Measurements from ENCODE around the gene ACADVL. TPM values are rescaled to one million over a fixed set of nuclear protein-coding genes. Genes with fewer than 3 reads are reported as not detected.

ACADVL gene
- total RNA-seq, 1 experiment from 2014 or later, result 250 TPM

Small RNAs within 50 kb of the gene (small RNA-seq; reads per million reads assigned to genes)
- 0 to 0.06 reads per million in 2 experiments for gene AC120057.4
- 0.68 to 11.7 reads per million in 2 experiments for gene MIR324
- gene RF00019, result 0 reads per million in 2 experiments

Other genes starting within 250 kb of the ACADVL start
- gene ALOX12, start 223.9 kb upstream of the ACADVL start, total RNA-seq (2014; rRNA removed; shearing (Covaris generic)), result not detected in 2 replicates
- gene RNASEK, start 207.3 kb upstream of the ACADVL start, total RNA-seq (2014; rRNA removed; shearing (Covaris generic)), result 276 and 291 TPM in 2 replicates
- gene BCL6B, start 196.9 kb upstream of the ACADVL start, total RNA-seq (2014; rRNA removed; shearing (Covaris generic)), result not detected in 2 replicates
- gene SLC16A13, start 183.9 kb upstream of the ACADVL start, total RNA-seq (2014; rRNA removed; shearing (Covaris generic)), result 0.49 and 1.2 TPM in 2 replicates
- 0.12 TPM in 1 of 2 replicates, not detected in the other for gene SLC16A11, start 175.8 kb upstream of the ACADVL start, total RNA-seq (2014; rRNA removed; shearing (Covaris generic))
- not detected in 2 replicates for gene CLEC10A, start 139.7 kb upstream of the ACADVL start, total RNA-seq (2014; rRNA removed; shearing (Covaris generic))
- not detected in 2 replicates for gene ASGR2, start 105.1 kb upstream of the ACADVL start, total RNA-seq (2014; rRNA removed; shearing (Covaris generic))
- 0.22 TPM in 1 of 2 replicates, not detected in the other for gene ASGR1, start 40.6 kb upstream of the ACADVL start, total RNA-seq (2014; rRNA removed; shearing (Covaris generic))
- gene DLG4, start 102 bp upstream of the ACADVL start, total RNA-seq (2014; rRNA removed; shearing (Covaris generic)), result 3.6 and 3.7 TPM in 2 replicates
- gene DVL2, start 14.6 kb downstream of the ACADVL start, total RNA-seq (2014; rRNA removed; shearing (Covaris generic)), result 49.5 and 54.9 TPM in 2 replicates
- 32.5 and 38.8 TPM in 2 replicates for gene PHF23, start 19.5 kb downstream of the ACADVL start, total RNA-seq (2014; rRNA removed; shearing (Covaris generic))
- 150 and 175 TPM in 2 replicates for gene GABARAP, start 22.5 kb downstream of the ACADVL start, total RNA-seq (2014; rRNA removed; shearing (Covaris generic))
- 46.9 and 48.4 TPM in 2 replicates for gene CTDNEP1, start 31.8 kb downstream of the ACADVL start, total RNA-seq (2014; rRNA removed; shearing (Covaris generic))
- gene ELP5, start 32.3 kb downstream of the ACADVL start, total RNA-seq (2014; rRNA removed; shearing (Covaris generic)), result 60.6 and 61.4 TPM in 2 replicates
- gene CLDN7, start 42.5 kb downstream of the ACADVL start, total RNA-seq (2014; rRNA removed; shearing (Covaris generic)), result 12.6 and 13.2 TPM in 2 replicates
- gene SLC2A4, start 61.8 kb downstream of the ACADVL start, total RNA-seq (2014; rRNA removed; shearing (Covaris generic)), result not detected in 2 replicates
- gene YBX2, start 74.7 kb downstream of the ACADVL start, total RNA-seq (2014; rRNA removed; shearing (Covaris generic)), result 0.06 and 0.15 TPM in 2 replicates
- gene EIF5A, start 87.7 kb downstream of the ACADVL start, total RNA-seq (2014; rRNA removed; shearing (Covaris generic)), result 659 and 733 TPM in 2 replicates
- gene GPS2, start 95.4 kb downstream of the ACADVL start, total RNA-seq (2014; rRNA removed; shearing (Covaris generic)), result 63.3 and 64.2 TPM in 2 replicates
- 15.0 and 22.7 TPM in 2 replicates for gene NEURL4, start 109.4 kb downstream of the ACADVL start, total RNA-seq (2014; rRNA removed; shearing (Covaris generic))
- 0.02 TPM in 1 of 2 replicates, not detected in the other for gene ACAP1, start 116.6 kb downstream of the ACADVL start, total RNA-seq (2014; rRNA removed; shearing (Covaris generic))
- 5.0 and 6.0 TPM in 2 replicates for gene KCTD11, start 132.2 kb downstream of the ACADVL start, total RNA-seq (2014; rRNA removed; shearing (Covaris generic))
- gene TMEM95, start 135.2 kb downstream of the ACADVL start, total RNA-seq (2014; rRNA removed; shearing (Covaris generic)), result not detected in 2 replicates
- 3.5 and 3.9 TPM in 2 replicates for gene TNK1, start 161.2 kb downstream of the ACADVL start, total RNA-seq (2014; rRNA removed; shearing (Covaris generic))
- 31.3 and 32.4 TPM in 2 replicates for gene PLSCR3, start 174.6 kb downstream of the ACADVL start, total RNA-seq (2014; rRNA removed; shearing (Covaris generic))
- gene TMEM256, start 184.2 kb downstream of the ACADVL start, total RNA-seq (2014; rRNA removed; shearing (Covaris generic)), result 107 and 202 TPM in 2 replicates
- 5.5 and 6.2 TPM in 2 replicates for gene NLGN2, start 187.9 kb downstream of the ACADVL start, total RNA-seq (2014; rRNA removed; shearing (Covaris generic))
- gene SPEM1, start 200.4 kb downstream of the ACADVL start, total RNA-seq (2014; rRNA removed; shearing (Covaris generic)), result not detected in 2 replicates
- not detected in 2 replicates for gene SPEM2, start 205.7 kb downstream of the ACADVL start, total RNA-seq (2014; rRNA removed; shearing (Covaris generic))
- gene SPEM3, start 208.9 kb downstream of the ACADVL start, total RNA-seq (2014; rRNA removed; shearing (Covaris generic)), result not detected in 2 replicates
- 6.3 and 7.9 TPM in 2 replicates for gene TMEM102, start 215.5 kb downstream of the ACADVL start, total RNA-seq (2014; rRNA removed; shearing (Covaris generic))
- gene FGF11, start 219.6 kb downstream of the ACADVL start, total RNA-seq (2014; rRNA removed; shearing (Covaris generic)), result 1.2 TPM in 2 replicates
- 3.6 and 3.8 TPM in 2 replicates for gene CHRNB1, start 225.1 kb downstream of the ACADVL start, total RNA-seq (2014; rRNA removed; shearing (Covaris generic))